Measurements from ENCODE around the gene SH3YL1.

Gene SH3YL1

DNA sequence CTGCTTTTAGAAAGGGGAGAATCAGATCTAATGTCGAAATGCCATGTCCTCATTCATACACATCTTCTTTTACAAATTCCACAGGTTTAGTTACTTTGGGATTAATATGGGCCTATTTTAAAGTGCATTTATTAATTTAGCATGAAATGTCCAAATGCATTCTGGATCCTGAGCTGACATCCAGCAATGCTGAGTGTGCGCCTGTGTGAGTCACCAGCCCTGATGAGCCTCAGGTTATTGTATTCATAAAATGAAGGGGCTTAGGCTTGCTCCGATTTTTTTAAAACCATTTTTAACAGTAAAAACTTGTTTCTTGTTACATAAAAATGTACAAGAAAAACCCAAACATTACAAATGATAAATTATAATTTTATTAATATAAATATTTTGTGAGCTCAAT, 94.1 kb downstream of the SH3YL1 start:
- WGBS (ENCODE audit: extremely low coverage, insufficient coverage, low lambda C conversion rate): no CpG with 5 or more reads among the region's 3 CpGs
- H3K79me2 ChIP-seq (ENCODE audit: control insufficient read depth, insufficient read depth, low read length): no peaks in the 10 kb centered on the region
- H3K79me1 ChIP-seq (ENCODE audit: low read length): no peaks in the 10 kb centered on the region
- no peaks in the 10 kb centered on the region for H3K4me1 ChIP-seq (ENCODE audit: control insufficient read depth, low read depth, low read length)
- DNase-seq: no peak
- no peak overlapping the region for H2BK5ac ChIP-seq (ENCODE audit: low read length)
- no peak overlapping the region for H2BK120ac ChIP-seq (ENCODE audit: low read depth, low read length)
- no peak overlapping the region for H3K18ac ChIP-seq (ENCODE audit: low read length)
- no peak overlapping the region for H3K56ac ChIP-seq (ENCODE audit: low read length)
- H3K9ac ChIP-seq (ENCODE audit: low read length): no peak overlapping the region
- no peak overlapping the region for H3K27ac ChIP-seq (ENCODE audit: low read depth, low read length)
- H3K4me2 ChIP-seq (ENCODE audit: low read length): no peak overlapping the region
- no peak overlapping the region for H2BK15ac ChIP-seq (replicated peaks; ENCODE audit: low read depth)
- H3K27me3 ChIP-seq (ENCODE audit: insufficient read depth, low read length, poor library complexity): no peaks in the 10 kb centered on the region
- H4K5ac ChIP-seq (ENCODE audit: low read length): no peak overlapping the region
- H3K4me3 ChIP-seq (ENCODE audit: low read length): no peak overlapping the region
- no peak overlapping the region for H3K23ac ChIP-seq (ENCODE audit: low read length)
- no peak overlapping the region for H3K4ac ChIP-seq (ENCODE audit: low read depth, low read length)
- no peak overlapping the region for H2AK5ac ChIP-seq (ENCODE audit: low read length)
- no peak overlapping the region for H4K8ac ChIP-seq (ENCODE audit: low read depth, low read length)
- no peaks in the 10 kb centered on the region for H3K36me3 ChIP-seq (ENCODE audit: control insufficient read depth, insufficient read depth, low read length)
